Ascending aorta (tissue), 2 donors: ENCODE data around the gene GAS2L2. TPM values are rescaled to one million over a fixed set of nuclear protein-coding genes. Genes with fewer than 3 reads are reported as not detected.

ENCODE experiments used
- DNase-seq, 2 donors: peaks; one replicate each; pipeline ENCODE4 v3.0.0-alpha.2; 2019; ENCODE audit warnings: low spot score in 2 of 2
- H3K27ac ChIP-seq, 2 donors: fragments of 200-600 bp; sonication (generic); one replicate each; pipeline ENCODE4 v1.5.1; 2016 to 2017; ENCODE audit warnings: mild to moderate bottlenecking in 1 of 2
- H3K27me3 ChIP-seq: fragments of 200-600 bp; sonication (generic); one replicate; pipeline ENCODE4 v1.5.1; 2017
- H3K36me3 ChIP-seq, 2 donors: fragments of 200-600 bp; sonication (generic); one replicate each; pipeline ENCODE4 v1.5.1; 2016
- H3K4me1 ChIP-seq, 2 donors: fragments of 200-600 bp; sonication (generic); one replicate each; pipeline ENCODE4 v1.5.1; 2016 to 2017; ENCODE audit warnings: mild to moderate bottlenecking in 1 of 2
- H3K4me3 ChIP-seq, 2 donors: fragments of 200-600 bp; sonication (generic); one replicate each; pipeline ENCODE4 v1.5.1; 2016 to 2017; ENCODE audit warnings: mild to moderate bottlenecking in 1 of 2
- H3K9me3 ChIP-seq, 2 donors: fragments of 200-600 bp; sonication (generic); one replicate each; pipeline ENCODE4 v1.5.1; 2016
- intact Hi-C: fragments of 100-400 bp; cut with DNase I; formaldehyde crosslinking; loops from one replicate; pipeline ENCODE4 v1.15.1; 2023
- total RNA-seq: library from RNA; depleted of rRNA; stranded (reverse); fragments of >200 nt; gene quantifications from one replicate; pipeline ENCODE4 v1.1.0, GENCODE V29; 2016
- TF ChIP-seq, protein P1 (sequence below), 3 experiments: fragments of 200-600 bp in 2 of 3; fragments of 450-650 bp in 1 of 3; sonication (generic) in 2 of 3; IDR thresholded peaks; one replicate each; pipeline ENCODE4 v1.5.1; 2016 to 2019; ENCODE audit warnings: antibody characterized with exemption in 3 of 3, mild to moderate bottlenecking in 1 of 3, moderate library complexity in 1 of 3

Gene GAS2L2
- total RNA-seq, 1 donor from 2014 or later: not detected

DNA sequence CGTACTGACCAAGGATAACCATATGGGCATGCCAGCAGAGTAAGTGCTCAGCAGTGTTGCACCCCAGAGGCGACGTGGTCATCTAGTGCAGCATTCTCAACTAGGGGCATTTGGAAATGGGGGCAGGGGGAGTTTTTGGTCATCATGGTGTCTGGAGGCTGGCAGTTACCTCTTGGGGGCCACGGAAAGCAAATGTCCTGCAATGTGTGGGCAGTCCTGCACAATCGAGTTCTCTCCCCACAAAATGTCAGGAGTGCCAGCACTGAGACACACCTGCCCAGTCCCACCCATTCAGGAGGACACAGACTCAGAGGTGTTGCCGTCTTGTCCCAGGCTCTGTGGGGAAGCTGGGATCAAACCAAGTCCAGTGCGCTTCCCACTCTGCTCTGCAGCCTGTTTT lies 18.6 kb downstream of the GAS2L2 start:
- H3K36me3 ChIP-seq: no peaks in the 10 kb centered on the region
- peak in 1 of 2 donors; percentile 24 for DNase-seq
- no peaks in the 10 kb centered on the region for H3K9me3 ChIP-seq
- peaks cover 0 to 11% of the 10 kb centered on the region in 2 donors for H3K4me1 ChIP-seq
- H3K4me3 ChIP-seq: no peak overlapping the region
- no peaks in the 10 kb centered on the region for H3K27me3 ChIP-seq
- TF ChIP-seq, protein P1, sequence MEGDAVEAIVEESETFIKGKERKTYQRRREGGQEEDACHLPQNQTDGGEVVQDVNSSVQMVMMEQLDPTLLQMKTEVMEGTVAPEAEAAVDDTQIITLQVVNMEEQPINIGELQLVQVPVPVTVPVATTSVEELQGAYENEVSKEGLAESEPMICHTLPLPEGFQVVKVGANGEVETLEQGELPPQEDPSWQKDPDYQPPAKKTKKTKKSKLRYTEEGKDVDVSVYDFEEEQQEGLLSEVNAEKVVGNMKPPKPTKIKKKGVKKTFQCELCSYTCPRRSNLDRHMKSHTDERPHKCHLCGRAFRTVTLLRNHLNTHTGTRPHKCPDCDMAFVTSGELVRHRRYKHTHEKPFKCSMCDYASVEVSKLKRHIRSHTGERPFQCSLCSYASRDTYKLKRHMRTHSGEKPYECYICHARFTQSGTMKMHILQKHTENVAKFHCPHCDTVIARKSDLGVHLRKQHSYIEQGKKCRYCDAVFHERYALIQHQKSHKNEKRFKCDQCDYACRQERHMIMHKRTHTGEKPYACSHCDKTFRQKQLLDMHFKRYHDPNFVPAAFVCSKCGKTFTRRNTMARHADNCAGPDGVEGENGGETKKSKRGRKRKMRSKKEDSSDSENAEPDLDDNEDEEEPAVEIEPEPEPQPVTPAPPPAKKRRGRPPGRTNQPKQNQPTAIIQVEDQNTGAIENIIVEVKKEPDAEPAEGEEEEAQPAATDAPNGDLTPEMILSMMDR (IDR thresholded peaks at IDR 0.05): no peak
- intact Hi-C loops: loop anchor here (5.0 kb wide), 2 partner anchors 37 to 52 kb away; no protein-coding TSS in a partner anchor
- no peak overlapping the region for H3K27ac ChIP-seq

DNA sequence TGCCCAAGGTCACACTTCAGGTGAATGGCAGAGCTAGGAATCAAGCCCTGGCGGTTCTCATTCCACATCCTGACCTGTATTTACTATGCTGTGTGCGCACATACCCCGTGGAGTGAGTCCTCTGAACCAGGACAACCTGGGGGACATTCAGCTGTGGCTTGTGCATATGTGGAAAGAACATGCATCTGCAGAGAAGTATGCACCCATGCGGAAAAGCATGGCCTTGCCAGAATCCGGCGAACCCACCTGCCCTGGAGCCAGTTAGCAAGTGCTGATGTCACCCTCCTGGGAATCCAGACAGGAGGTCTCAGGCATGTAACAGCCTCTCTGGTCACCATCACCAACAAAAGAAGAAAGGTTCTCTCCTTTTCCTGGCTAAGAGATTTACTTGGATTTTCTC lies 19.7 kb downstream of the GAS2L2 start:
- H3K27ac ChIP-seq: no peak overlapping the region
- DNase-seq: no peak
- TF ChIP-seq, protein P1 (IDR thresholded peaks at IDR 0.05): no peak
- no peaks in the 10 kb centered on the region for H3K27me3 ChIP-seq
- intact Hi-C loops: loop anchor here (5.0 kb wide), 2 partner anchors 36 to 51 kb away; no protein-coding TSS in a partner anchor
- peaks cover 0 to 11% of the 10 kb centered on the region in 2 donors for H3K4me1 ChIP-seq
- H3K4me3 ChIP-seq: no peak overlapping the region
- no peaks in the 10 kb centered on the region for H3K9me3 ChIP-seq
- H3K36me3 ChIP-seq: no peaks in the 10 kb centered on the region

DNA sequence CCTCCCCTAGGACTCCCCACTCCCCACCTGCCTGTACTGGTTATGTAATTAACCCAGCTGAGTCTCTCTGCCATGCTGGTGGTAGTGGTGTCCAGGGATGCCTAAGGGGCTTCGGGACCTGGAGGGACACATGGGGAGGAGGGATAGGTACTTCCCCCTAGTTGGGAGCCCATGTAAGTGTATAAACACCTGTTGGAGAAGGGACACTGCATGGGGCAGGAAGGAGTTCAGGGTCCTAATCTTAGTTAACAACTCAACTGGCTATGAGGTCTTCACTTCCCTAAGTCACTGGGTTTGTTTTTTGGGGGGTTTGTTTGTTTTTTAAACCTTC lies 20.3 kb downstream of the GAS2L2 start:
- DNase-seq: no peak
- peaks cover 0 to 11% of the 10 kb centered on the region in 2 donors for H3K4me1 ChIP-seq
- peak overlapping the region in 1 of 2 donors; percentile 81 for H3K4me3 ChIP-seq
- H3K36me3 ChIP-seq: no peaks in the 10 kb centered on the region
- TF ChIP-seq, protein P1 (IDR thresholded peaks at IDR 0.05): no peak
- no peak overlapping the region for H3K27ac ChIP-seq
- no peaks in the 10 kb centered on the region for H3K9me3 ChIP-seq
- no peaks in the 10 kb centered on the region for H3K27me3 ChIP-seq
- intact Hi-C loops: loop anchor here (5.0 kb wide), 2 partner anchors 35 to 50 kb away; no protein-coding TSS in a partner anchor

DNA sequence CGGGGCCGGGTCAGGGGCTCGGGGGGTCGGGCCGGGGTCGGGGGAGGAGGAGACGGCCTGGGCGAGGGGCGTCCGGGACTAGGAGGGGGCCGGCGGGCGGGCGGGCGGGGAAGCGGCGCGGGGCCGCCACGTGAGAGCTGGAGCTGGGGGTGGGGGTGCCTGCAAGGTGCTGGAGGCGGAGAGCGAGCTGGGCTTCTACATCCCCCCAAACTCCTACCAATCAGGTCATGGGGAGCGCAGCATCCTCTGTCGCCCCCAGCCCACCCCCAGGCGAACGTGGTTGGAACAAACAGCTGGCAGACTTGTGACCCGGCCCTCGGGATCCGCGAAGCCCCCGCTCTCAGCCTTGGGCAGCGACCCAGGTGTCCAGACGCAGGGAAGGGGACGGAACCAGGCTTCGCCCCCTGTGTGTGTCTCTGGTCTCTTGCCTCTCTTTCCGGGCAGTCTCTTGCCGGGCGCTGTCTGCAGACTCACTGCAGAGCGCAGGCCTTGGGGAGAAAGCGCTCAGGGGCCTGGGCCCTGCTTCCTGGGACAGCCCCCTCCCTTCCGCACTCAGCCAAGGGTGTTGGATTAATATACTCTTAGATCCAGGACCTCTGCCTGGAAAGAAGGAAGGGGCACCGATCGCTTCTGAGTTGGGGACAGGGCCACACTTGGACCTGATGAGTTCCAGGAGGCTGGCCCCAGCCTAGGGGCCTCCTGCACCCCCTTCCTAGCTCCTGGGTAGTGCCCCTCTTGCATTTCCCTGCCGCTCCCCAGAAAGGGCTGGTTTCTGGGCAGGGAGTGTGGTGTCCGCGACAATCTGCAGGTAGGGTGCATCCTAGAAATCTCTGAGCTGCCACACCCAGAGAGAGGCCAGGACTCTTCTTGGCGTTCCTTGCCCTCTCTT lies 20.9 kb downstream of the GAS2L2 start:
- Histone ChIP-seq H3K27ac (no peak overlapping the region), H3K4me3 (peak overlapping the region; percentile 76 to 81), H3K4me1 (peaks cover 0 to 11% of the 10 kb centered on the region in 2 donors), H3K9me3 (no peaks in the 10 kb centered on the region), H3K36me3 (no peaks in the 10 kb centered on the region), H3K27me3 (no peaks in the 10 kb centered on the region)
- peak in 1 of 2 donors; percentile 56 for DNase-seq
- intact Hi-C loops: loop anchor here (5.0 kb wide), 2 partner anchors 35 to 50 kb away; no protein-coding TSS in a partner anchor
- TF ChIP-seq, protein P1 (IDR thresholded peaks at IDR 0.05): no peak

DNA sequence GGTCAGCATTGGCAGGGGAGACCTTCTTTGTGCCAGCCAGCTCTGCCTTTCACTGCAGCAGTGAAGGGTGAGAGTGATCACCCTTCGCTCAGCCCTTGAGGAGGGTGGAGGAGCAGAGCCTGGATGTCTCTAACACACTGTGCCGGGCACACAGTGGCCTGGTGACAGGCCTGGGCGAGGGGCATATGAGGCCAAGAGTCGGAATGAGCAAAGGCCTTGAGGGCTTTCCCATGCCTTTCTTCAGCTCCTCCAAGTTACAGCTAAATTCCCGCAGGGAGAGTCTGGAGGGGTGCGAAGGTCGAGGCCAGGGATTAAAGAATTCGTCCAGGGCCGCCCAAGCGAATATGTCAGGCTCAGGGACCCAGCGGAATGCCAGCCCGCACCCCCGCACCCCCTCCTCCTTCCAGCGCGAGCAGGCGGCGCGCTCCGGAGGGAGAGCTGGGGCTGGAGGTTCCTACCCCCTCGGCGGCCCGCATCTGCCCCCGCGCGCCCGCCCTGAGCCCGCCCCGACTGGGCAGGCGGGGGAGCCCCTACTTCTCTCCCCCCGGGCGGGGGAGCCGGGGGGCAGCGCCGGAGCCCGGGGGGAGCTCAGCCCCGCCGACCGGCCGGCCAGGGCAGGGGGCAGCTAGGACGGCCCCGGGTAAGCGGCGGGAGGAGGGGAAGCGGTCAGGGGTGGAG lies 21.7 kb downstream of the GAS2L2 start, which contains the start of gene RASL10B:
TSS of gene RASL10B (plus strand) at position 401 of the 678 bp plus-strand sequence. CDS start 3,546 bp downstream, outside the sequence.
- Histone ChIP-seq H3K27me3 (no peaks in the 10 kb centered on the region), H3K4me1 (peaks cover 0 to 14% of the 10 kb centered on the region in 2 donors), H3K36me3 (no peaks in the 10 kb centered on the region), H3K4me3 (peak within 1 kb of the TSS; percentile 76 to 81), H3K27ac (no peak within 1 kb of the TSS), H3K9me3 (no peaks in the 10 kb centered on the region)
- DNase-seq: peak in 1 of 2 donors; percentile 86
- intact Hi-C loops: loop anchor here (5.0 kb wide), 2 partner anchors 34 to 49 kb away; no protein-coding TSS in a partner anchor
- TF ChIP-seq, protein P1 (IDR thresholded peaks at IDR 0.05): no peak
